SK-N-SH (cell line): ENCODE data around the gene SMURF1.

Experiments
- EZH2phosphoT487 ChIP-seq: fragments of 200-600 bp; sonication (generic); IDR thresholded peaks from 2 replicates; pipeline ENCODE4 v1.6.1; 2017; ENCODE audit warnings: low read depth, mixed run types, mild to moderate bottlenecking, antibody characterized with exemption, moderate library complexity, borderline replicate concordance
- FOSL2 ChIP-seq: IDR thresholded peaks from 2 replicates; pipeline ENCODE4 v1.4.0; 2012; ENCODE audit warnings: low read depth, mild to moderate bottlenecking, moderate library complexity, borderline replicate concordance
- FOXM1 ChIP-seq: IDR thresholded peaks from 2 replicates; pipeline ENCODE4 v1.4.0; 2012; ENCODE audit warnings: low read depth, mild to moderate bottlenecking
- JUND ChIP-seq: IDR thresholded peaks from 2 replicates; pipeline ENCODE4 v1.4.0; 2012
- RAD21 ChIP-seq: IDR thresholded peaks from 2 replicates; pipeline ENCODE4 v1.6.1; 2012; ENCODE audit warnings: mild to moderate bottlenecking, low read length
- TEAD4 ChIP-seq: IDR thresholded peaks from 2 replicates; pipeline ENCODE4 v1.4.0; 2012; ENCODE audit warnings: mild to moderate bottlenecking, borderline replicate concordance; ENCODE audit not compliant: insufficient read depth
- YY1 ChIP-seq: IDR thresholded peaks from 2 replicates; pipeline ENCODE4 v1.4.0; 2012; ENCODE audit warnings: low read depth, mild to moderate bottlenecking
- TF ChIP-seq, protein P1 (sequence below): fragments of 200-600 bp; sonication (generic); IDR thresholded peaks from 2 replicates; pipeline ENCODE4 v1.6.1; 2017; ENCODE audit warnings: antibody characterized with exemption, mild to moderate bottlenecking, moderate library complexity
- TF ChIP-seq, protein P2 (sequence below): IDR thresholded peaks from 2 replicates; pipeline ENCODE4 v1.6.1; 2012; ENCODE audit warnings: mild to moderate bottlenecking, low read depth, low read length, moderate library complexity
- TF ChIP-seq, protein P3 (sequence below): IDR thresholded peaks from 2 replicates; pipeline ENCODE4 v1.4.0; 2012; ENCODE audit warnings: low read depth, borderline replicate concordance

DNA sequence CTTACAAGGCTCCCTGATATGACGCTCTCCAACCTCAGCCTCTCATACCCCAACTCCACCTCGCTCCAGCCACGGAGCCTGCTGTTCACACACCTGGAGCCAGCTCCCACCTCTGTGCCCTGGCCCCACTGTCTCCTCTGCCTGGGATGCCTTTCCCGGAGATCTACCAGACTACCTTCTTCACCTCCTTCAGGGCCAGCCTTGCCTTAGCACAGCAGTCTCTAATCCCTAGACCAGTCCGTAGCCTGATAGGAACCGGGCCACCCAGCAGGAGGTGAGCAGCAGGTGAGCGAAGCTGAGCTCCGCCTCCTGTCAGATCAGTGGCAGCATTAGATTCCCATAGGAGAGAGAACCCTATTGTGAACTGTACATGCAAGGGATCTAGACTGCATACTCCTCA lies 23.2 kb upstream of the SMURF1 start:
- TF ChIP-seq, protein P1, sequence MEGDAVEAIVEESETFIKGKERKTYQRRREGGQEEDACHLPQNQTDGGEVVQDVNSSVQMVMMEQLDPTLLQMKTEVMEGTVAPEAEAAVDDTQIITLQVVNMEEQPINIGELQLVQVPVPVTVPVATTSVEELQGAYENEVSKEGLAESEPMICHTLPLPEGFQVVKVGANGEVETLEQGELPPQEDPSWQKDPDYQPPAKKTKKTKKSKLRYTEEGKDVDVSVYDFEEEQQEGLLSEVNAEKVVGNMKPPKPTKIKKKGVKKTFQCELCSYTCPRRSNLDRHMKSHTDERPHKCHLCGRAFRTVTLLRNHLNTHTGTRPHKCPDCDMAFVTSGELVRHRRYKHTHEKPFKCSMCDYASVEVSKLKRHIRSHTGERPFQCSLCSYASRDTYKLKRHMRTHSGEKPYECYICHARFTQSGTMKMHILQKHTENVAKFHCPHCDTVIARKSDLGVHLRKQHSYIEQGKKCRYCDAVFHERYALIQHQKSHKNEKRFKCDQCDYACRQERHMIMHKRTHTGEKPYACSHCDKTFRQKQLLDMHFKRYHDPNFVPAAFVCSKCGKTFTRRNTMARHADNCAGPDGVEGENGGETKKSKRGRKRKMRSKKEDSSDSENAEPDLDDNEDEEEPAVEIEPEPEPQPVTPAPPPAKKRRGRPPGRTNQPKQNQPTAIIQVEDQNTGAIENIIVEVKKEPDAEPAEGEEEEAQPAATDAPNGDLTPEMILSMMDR = no peak
- TF ChIP-seq, protein P2, sequence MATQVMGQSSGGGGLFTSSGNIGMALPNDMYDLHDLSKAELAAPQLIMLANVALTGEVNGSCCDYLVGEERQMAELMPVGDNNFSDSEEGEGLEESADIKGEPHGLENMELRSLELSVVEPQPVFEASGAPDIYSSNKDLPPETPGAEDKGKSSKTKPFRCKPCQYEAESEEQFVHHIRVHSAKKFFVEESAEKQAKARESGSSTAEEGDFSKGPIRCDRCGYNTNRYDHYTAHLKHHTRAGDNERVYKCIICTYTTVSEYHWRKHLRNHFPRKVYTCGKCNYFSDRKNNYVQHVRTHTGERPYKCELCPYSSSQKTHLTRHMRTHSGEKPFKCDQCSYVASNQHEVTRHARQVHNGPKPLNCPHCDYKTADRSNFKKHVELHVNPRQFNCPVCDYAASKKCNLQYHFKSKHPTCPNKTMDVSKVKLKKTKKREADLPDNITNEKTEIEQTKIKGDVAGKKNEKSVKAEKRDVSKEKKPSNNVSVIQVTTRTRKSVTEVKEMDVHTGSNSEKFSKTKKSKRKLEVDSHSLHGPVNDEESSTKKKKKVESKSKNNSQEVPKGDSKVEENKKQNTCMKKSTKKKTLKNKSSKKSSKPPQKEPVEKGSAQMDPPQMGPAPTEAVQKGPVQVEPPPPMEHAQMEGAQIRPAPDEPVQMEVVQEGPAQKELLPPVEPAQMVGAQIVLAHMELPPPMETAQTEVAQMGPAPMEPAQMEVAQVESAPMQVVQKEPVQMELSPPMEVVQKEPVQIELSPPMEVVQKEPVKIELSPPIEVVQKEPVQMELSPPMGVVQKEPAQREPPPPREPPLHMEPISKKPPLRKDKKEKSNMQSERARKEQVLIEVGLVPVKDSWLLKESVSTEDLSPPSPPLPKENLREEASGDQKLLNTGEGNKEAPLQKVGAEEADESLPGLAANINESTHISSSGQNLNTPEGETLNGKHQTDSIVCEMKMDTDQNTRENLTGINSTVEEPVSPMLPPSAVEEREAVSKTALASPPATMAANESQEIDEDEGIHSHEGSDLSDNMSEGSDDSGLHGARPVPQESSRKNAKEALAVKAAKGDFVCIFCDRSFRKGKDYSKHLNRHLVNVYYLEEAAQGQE = no peak
- no peak for TF ChIP-seq JUND
- no peak for TF ChIP-seq YY1
- TF ChIP-seq TEAD4 = no peak
- no peak for TF ChIP-seq FOSL2
- no peak for TF ChIP-seq RAD21
- no peak for TF ChIP-seq EZH2phosphoT487
- TF ChIP-seq, protein P3, sequence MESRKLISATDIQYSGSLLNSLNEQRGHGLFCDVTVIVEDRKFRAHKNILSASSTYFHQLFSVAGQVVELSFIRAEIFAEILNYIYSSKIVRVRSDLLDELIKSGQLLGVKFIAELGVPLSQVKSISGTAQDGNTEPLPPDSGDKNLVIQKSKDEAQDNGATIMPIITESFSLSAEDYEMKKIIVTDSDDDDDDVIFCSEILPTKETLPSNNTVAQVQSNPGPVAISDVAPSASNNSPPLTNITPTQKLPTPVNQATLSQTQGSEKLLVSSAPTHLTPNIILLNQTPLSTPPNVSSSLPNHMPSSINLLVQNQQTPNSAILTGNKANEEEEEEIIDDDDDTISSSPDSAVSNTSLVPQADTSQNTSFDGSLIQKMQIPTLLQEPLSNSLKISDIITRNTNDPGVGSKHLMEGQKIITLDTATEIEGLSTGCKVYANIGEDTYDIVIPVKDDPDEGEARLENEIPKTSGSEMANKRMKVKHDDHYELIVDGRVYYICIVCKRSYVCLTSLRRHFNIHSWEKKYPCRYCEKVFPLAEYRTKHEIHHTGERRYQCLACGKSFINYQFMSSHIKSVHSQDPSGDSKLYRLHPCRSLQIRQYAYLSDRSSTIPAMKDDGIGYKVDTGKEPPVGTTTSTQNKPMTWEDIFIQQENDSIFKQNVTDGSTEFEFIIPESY = no peak
- TF ChIP-seq FOXM1 = no peak
